NCI-H2171 treated with DMSO at 0.1 percent for 48 hours (cell line): ENCODE measurements around the gene MMRN1.

Source experiments
- DNase-seq: peaks from one replicate; lab custom pipeline; 2025; lab: John Stamatoyannopoulos, UW

Gene MMRN1

DNA sequence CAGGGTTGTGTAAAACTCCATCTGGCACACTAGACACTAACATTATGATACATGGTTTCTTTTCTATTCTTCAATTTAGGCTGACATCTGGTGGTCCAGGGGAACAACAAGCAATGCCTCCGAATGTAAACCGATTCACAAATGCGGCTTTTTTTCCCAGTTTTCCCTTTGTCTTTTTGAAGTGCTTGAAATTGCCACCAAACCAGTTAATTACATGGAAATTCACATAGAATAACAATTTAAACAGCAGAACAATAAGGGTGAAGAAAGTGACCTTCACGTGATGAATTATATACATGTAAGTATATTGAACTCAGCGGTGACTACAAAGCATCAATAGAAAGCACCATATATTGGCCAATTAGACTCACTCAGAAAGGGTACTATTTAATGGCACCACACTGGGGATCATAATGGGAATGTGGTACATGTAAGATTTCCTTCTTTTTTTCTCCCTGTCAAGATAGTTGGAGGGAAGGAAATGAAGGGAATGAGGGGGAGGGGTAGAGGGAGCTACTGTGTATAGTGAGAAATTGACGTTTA is 103.9 kb downstream of the MMRN1 start:
- DNase-seq = peak; percentile 76

- DNase-seq = no peak
Observed at GRCh38 chr4:90001023-90001422, 106.4 kb downstream of the MMRN1 start.

DNA sequence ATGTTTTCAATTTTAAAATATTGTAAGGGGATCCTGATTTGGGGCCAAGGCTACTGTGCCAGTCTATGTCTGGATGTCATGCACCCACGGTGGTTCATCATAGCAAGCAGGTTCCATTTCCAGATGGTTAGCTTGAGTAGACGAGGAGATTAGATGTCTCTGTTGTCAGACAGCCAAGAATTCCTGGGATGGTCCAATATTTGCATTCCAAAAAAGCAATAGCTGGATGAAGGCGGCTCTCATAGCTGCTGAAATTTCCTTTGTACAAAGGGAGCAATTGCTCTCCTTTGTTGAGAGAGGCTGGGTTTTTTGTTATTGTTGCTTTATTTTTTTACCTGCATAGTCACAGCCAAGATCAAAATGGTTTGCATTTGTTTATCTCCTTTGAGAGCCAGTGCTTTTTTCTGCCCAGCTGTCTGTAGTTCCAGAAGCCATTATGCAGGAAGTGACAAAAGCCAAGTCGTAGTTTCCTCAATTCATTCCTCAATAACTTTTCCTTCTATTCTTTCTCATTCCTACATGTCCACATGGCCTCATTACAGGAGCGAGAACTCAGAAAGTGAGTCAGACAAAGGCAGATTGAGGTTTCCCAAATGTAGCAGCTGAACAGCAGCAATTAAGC is 107.9 kb downstream of the MMRN1 start:
- DNase-seq = peak; percentile 76
